ENCODE results near the gene THADA.
"Not testable (repeated sequence)": the region's sequence is repeated elsewhere in the genome, so short reads cannot be mapped to it uniquely, and the experiment has no call there.

DNA sequence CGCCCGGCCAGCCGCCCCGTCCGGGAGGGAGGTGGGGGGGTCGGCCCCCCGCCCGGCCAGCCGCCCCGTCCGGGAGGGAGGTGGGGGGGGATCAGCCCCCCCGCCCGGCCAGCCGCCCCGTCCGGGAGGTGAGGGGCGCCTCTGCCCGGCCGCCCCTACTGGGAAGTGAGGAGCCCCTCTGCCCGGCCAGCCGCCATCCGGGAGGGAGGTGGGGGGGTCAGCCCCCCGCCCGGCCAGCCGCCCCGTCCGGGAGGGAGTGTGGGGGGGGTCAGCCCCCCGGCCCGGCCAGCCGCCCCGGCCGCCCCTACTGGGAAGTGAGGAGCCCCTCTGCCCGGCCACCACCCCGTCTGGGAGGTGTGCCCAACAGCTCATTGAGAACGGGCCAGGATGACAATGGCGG is 298.1 kb downstream of the THADA start:
- TF ChIP-seq ZNF747 (tag by site-specific recombination; IDR thresholded peaks at IDR 0.05); KLF1 (tag by site-specific recombination; IDR thresholded peaks at IDR 0.05); ZNF626 (tag by site-specific recombination; IDR thresholded peaks at IDR 0.05); ZNF785 (tag by site-specific recombination; IDR thresholded peaks at IDR 0.05); HOXA7 (CRISPR knock-in tag; IDR thresholded peaks at IDR 0.05; ENCODE audit: borderline replicate concordance): not testable (repeated sequence)
- TF ChIP-seq, protein P1, sequence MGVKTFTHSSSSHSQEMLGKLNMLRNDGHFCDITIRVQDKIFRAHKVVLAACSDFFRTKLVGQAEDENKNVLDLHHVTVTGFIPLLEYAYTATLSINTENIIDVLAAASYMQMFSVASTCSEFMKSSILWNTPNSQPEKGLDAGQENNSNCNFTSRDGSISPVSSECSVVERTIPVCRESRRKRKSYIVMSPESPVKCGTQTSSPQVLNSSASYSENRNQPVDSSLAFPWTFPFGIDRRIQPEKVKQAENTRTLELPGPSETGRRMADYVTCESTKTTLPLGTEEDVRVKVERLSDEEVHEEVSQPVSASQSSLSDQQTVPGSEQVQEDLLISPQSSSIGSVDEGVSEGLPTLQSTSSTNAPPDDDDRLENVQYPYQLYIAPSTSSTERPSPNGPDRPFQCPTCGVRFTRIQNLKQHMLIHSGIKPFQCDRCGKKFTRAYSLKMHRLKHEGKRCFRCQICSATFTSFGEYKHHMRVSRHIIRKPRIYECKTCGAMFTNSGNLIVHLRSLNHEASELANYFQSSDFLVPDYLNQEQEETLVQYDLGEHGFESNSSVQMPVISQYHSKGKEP (tag by site-specific recombination; IDR thresholded peaks at IDR 0.05), result not testable (repeated sequence)
- TF ChIP-seq, protein P2, sequence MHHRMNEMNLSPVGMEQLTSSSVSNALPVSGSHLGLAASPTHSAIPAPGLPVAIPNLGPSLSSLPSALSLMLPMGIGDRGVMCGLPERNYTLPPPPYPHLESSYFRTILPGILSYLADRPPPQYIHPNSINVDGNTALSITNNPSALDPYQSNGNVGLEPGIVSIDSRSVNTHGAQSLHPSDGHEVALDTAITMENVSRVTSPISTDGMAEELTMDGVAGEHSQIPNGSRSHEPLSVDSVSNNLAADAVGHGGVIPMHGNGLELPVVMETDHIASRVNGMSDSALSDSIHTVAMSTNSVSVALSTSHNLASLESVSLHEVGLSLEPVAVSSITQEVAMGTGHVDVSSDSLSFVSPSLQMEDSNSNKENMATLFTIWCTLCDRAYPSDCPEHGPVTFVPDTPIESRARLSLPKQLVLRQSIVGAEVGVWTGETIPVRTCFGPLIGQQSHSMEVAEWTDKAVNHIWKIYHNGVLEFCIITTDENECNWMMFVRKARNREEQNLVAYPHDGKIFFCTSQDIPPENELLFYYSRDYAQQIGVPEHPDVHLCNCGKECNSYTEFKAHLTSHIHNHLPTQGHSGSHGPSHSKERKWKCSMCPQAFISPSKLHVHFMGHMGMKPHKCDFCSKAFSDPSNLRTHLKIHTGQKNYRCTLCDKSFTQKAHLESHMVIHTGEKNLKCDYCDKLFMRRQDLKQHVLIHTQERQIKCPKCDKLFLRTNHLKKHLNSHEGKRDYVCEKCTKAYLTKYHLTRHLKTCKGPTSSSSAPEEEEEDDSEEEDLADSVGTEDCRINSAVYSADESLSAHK (tag by site-specific recombination; IDR thresholded peaks at IDR 0.05), result not testable (repeated sequence)
- TF ChIP-seq, protein P3, sequence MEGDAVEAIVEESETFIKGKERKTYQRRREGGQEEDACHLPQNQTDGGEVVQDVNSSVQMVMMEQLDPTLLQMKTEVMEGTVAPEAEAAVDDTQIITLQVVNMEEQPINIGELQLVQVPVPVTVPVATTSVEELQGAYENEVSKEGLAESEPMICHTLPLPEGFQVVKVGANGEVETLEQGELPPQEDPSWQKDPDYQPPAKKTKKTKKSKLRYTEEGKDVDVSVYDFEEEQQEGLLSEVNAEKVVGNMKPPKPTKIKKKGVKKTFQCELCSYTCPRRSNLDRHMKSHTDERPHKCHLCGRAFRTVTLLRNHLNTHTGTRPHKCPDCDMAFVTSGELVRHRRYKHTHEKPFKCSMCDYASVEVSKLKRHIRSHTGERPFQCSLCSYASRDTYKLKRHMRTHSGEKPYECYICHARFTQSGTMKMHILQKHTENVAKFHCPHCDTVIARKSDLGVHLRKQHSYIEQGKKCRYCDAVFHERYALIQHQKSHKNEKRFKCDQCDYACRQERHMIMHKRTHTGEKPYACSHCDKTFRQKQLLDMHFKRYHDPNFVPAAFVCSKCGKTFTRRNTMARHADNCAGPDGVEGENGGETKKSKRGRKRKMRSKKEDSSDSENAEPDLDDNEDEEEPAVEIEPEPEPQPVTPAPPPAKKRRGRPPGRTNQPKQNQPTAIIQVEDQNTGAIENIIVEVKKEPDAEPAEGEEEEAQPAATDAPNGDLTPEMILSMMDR (tag by site-specific recombination; IDR thresholded peaks at IDR 0.05), result not testable (repeated sequence)

Measured in HEK293 (cell line).